ENCODE data around the gene ATG2A.

DNA sequence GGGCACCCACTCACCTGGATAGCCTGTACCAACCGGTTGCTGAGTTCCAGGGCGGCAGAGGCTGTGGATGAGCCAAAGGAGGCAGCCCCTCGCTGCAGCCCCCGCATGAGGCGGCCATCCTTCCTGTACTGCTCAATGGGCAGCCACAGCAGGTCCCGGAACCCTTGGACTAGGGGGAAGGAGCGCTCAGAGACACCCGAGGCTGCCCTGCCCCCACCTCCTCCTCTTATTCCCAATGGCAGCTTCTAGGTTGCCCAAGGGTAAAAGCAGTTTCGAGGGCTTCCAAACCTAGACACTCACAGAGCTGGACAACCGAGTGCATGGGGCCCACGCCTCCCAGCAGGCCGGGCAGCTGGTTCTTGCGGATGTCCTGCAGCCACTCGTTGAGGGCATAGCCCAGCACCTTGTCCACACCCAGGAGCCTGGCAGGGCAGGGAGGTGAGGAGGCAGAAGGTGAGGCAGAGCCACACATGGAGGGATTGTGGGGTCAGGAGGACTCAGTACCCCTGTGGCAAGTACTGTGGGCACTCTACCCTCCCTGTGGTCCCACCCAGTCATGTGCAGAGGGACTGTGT, 20.5 kb downstream of the ATG2A start:
- TF ChIP-seq CREB1 (IDR thresholded peaks at IDR 0.05): no peak
- TF ChIP-seq, protein P1, sequence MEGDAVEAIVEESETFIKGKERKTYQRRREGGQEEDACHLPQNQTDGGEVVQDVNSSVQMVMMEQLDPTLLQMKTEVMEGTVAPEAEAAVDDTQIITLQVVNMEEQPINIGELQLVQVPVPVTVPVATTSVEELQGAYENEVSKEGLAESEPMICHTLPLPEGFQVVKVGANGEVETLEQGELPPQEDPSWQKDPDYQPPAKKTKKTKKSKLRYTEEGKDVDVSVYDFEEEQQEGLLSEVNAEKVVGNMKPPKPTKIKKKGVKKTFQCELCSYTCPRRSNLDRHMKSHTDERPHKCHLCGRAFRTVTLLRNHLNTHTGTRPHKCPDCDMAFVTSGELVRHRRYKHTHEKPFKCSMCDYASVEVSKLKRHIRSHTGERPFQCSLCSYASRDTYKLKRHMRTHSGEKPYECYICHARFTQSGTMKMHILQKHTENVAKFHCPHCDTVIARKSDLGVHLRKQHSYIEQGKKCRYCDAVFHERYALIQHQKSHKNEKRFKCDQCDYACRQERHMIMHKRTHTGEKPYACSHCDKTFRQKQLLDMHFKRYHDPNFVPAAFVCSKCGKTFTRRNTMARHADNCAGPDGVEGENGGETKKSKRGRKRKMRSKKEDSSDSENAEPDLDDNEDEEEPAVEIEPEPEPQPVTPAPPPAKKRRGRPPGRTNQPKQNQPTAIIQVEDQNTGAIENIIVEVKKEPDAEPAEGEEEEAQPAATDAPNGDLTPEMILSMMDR (IDR thresholded peaks at IDR 0.05; ENCODE audit: control extremely low read depth in 1 of 3, insufficient read depth in 1 of 3, low read depth in 1 of 3, low read length in 3 of 3): no peak
- TF ChIP-seq POLR2A (IDR thresholded peaks at IDR 0.05; ENCODE audit: control extremely low read depth in 1 of 2, low read depth in 2 of 2, low read length in 2 of 2): no peak
- TF ChIP-seq, protein P2, sequence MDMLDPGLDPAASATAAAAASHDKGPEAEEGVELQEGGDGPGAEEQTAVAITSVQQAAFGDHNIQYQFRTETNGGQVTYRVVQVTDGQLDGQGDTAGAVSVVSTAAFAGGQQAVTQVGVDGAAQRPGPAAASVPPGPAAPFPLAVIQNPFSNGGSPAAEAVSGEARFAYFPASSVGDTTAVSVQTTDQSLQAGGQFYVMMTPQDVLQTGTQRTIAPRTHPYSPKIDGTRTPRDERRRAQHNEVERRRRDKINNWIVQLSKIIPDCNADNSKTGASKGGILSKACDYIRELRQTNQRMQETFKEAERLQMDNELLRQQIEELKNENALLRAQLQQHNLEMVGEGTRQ (IDR thresholded peaks at IDR 0.05; ENCODE audit: low read length): no peak
- no peak for TF ChIP-seq EZH2 (IDR thresholded peaks at IDR 0.05; ENCODE audit: low read depth, low read length, severe bottlenecking)
- TF ChIP-seq SIX5 (IDR thresholded peaks at IDR 0.05; ENCODE audit: low read depth, low read length): no peak
- no peak for TF ChIP-seq TBP (IDR thresholded peaks at IDR 0.05; ENCODE audit: low read depth, low read length)
